HCT116 (cell line): ENCODE measurements around the gene UFL1. TPM values are rescaled to one million over a fixed set of nuclear protein-coding genes. Genes with fewer than 3 reads are reported as not detected.
"Not testable (repeated sequence)": the region's sequence is repeated elsewhere in the genome, so short reads cannot be mapped to it uniquely, and the experiment has no call there.

Experiments
- ATAC-seq: fragments of 200-7000 bp; cut with Tn5 transposase; 2 replicates; pipeline ENCODE4 v1.9.1; 2020; ENCODE audit warnings: mild to moderate bottlenecking, moderate library complexity
- BruUV-seq: library from RNA; stranded (reverse); fragments of 400-500 nt; replicated peaks from 2 replicates; lab custom pipeline; 2021; lab: Mats Ljungman, UMichigan
- CTCF ChIA-PET: fragments of 300-600 bp; sonication (Branson Sonifier 250); formaldehyde crosslinking; loops from one replicate; lab custom pipeline; 2021; ENCODE audit warnings: antibody characterized with exemption; lab: Charles Lee
- POLR2A ChIA-PET: fragments of 300-600, 350-600 bp; sonication (Branson Sonifier 250); formaldehyde crosslinking; loops from one replicate; lab custom pipeline; 2021; ENCODE audit warnings: antibody characterized with exemption; lab: Charles Lee
- RAD21 ChIA-PET, 2 experiments: fragments of 300-600 bp; sonication (Branson Sonifier 250); formaldehyde crosslinking; loops; one replicate each; lab custom pipeline; 2023; ENCODE audit warnings: low total read pairs in 2 of 2; ENCODE audit not compliant: uncharacterized antibody in 2 of 2, unreplicated experiment in 2 of 2, low non-redundant PET in 1 of 2; lab: Charles Lee
- DNase-seq: peaks from one replicate; pipeline ENCODE4 v3.0.0-alpha.2; 2010; ENCODE audit warnings: low read depth, low spot score
- H2AFZ ChIP-seq: fragments of 200-600 bp; shearing (Covaris generic), sonication (generic); 2 replicates; pipeline ENCODE4 v1.6.1; 2017; ENCODE audit warnings: low read depth, mixed run types, mixed read lengths, antibody characterized with exemption, low read length; ENCODE audit not compliant: poor library complexity, severe bottlenecking
- H3K27ac ChIP-seq: 2 replicates; pipeline ENCODE4 v1.5.1; 2012; ENCODE audit warnings: low read depth, low read length
- H3K27me3 ChIP-seq: fragments of 200-600 bp; sonication (generic); 2 replicates; pipeline ENCODE4 v1.6.1; 2016; ENCODE audit warnings: mixed run types, low read length, mixed read lengths; ENCODE audit not compliant: insufficient read depth
- H3K36me3 ChIP-seq, 2 experiments: fragments of 200-500 bp in 1 of 2; fragments of 200-600 bp in 1 of 2; sonication (Bioruptor generic) in 1 of 2; sonication (generic) in 1 of 2; 2 replicates each; pipeline versions ENCODE4 v1.5.1 to v1.6.1; 2014 to 2016; ENCODE audit warnings: low read length in 2 of 2, inconsistent platforms in 1 of 2, mixed read lengths in 1 of 2, mixed run types in 1 of 2; ENCODE audit not compliant: insufficient read depth in 2 of 2, control insufficient read depth in 1 of 2
- H3K4me1 ChIP-seq, 2 experiments: fragments of 200-600 bp in 1 of 2; sonication (generic) in 1 of 2; 2 replicates each; pipeline versions ENCODE4 v1.5.1 to v1.6.1; 2012 to 2017; ENCODE audit warnings: low read length in 2 of 2, inconsistent platforms in 1 of 2, mild to moderate bottlenecking in 1 of 2, mixed read lengths in 1 of 2, mixed run types in 1 of 2, moderate library complexity in 1 of 2; ENCODE audit not compliant: insufficient read depth in 2 of 2, control insufficient read depth in 1 of 2
- H3K4me2 ChIP-seq: fragments of 200-600 bp; sonication (generic); 2 replicates; pipeline ENCODE4 v1.6.1; 2017; ENCODE audit warnings: mixed run types, low read length, mixed read lengths
- H3K4me3 ChIP-seq, 2 experiments: fragments of 200-600 bp in 1 of 2; sonication (generic) in 1 of 2; replicated peaks in 1 of 2; 2 replicates each; pipeline ENCODE4 v1.5.1; 2011 to 2016; ENCODE audit warnings: low read length in 2 of 2, control low read depth in 1 of 2, low read depth in 1 of 2, mild to moderate bottlenecking in 1 of 2, mixed read lengths in 1 of 2, mixed run types in 1 of 2
- H3K79me2 ChIP-seq: fragments of 200-600 bp; sonication (generic); 2 replicates; pipeline ENCODE4 v1.6.1; 2017; ENCODE audit warnings: mild to moderate bottlenecking, mixed run types, low read length, moderate library complexity, mixed read lengths; ENCODE audit not compliant: insufficient read depth
- H3K9ac ChIP-seq: fragments of 200-600 bp; sonication (generic); 2 replicates; pipeline ENCODE4 v1.6.1; 2016; ENCODE audit warnings: low read length, mixed read lengths
- H3K9me2 ChIP-seq: fragments of 200-600 bp; sonication (generic), shearing (Covaris generic); 2 replicates; pipeline ENCODE4 v1.6.1; 2017; ENCODE audit warnings: mixed run types, mild to moderate bottlenecking, moderate library complexity; ENCODE audit not compliant: insufficient read depth
- H3K9me3 ChIP-seq, 2 experiments: fragments of 200-500 bp in 1 of 2; fragments of 200-600 bp in 1 of 2; sonication (Bioruptor generic) in 1 of 2; sonication (generic) in 1 of 2; 2 replicates each; pipeline ENCODE4 v1.6.1; 2014 to 2017; ENCODE audit warnings: low read length in 2 of 2, mixed read lengths in 2 of 2, inconsistent platforms in 1 of 2, low read depth in 1 of 2, mild to moderate bottlenecking in 1 of 2, mixed run types in 1 of 2, moderate library complexity in 1 of 2; ENCODE audit not compliant: control insufficient read depth in 1 of 2, insufficient read depth in 1 of 2
- H4K20me1 ChIP-seq: fragments of 200-600 bp; sonication (generic), shearing (Covaris generic); 2 replicates; pipeline ENCODE4 v1.6.1; 2017; ENCODE audit warnings: mixed run types, mild to moderate bottlenecking, moderate library complexity; ENCODE audit not compliant: insufficient read depth
- CBX3 ChIP-seq: IDR thresholded peaks from 2 replicates; pipeline ENCODE4 v1.6.1; 2012; ENCODE audit warnings: low read depth
- EGR1 ChIP-seq: IDR thresholded peaks from 2 replicates; pipeline ENCODE4 v1.6.1; 2012; ENCODE audit warnings: low read depth
- ELF1 ChIP-seq: IDR thresholded peaks from 2 replicates; pipeline ENCODE4 v1.6.1; 2012; ENCODE audit warnings: low read depth, borderline replicate concordance
- EZH2 ChIP-seq: fragments of 200-600 bp; sonication (generic); IDR thresholded peaks from 2 replicates; pipeline ENCODE4 v1.6.1; 2017; ENCODE audit warnings: antibody characterized with exemption, mixed run types
- EZH2phosphoT487 ChIP-seq: fragments of 200-600 bp; IDR thresholded peaks from 2 replicates; pipeline ENCODE4 v1.6.1; 2018; ENCODE audit warnings: antibody characterized with exemption, borderline replicate concordance
- FOSL1 ChIP-seq: IDR thresholded peaks from 2 replicates; pipeline ENCODE4 v1.6.1; 2012; ENCODE audit warnings: low read depth
- JUND ChIP-seq: IDR thresholded peaks from 2 replicates; pipeline ENCODE4 v1.6.1; 2012
- POLR2A ChIP-seq: IDR thresholded peaks from 2 replicates; pipeline ENCODE4 v1.7.0; 2011; ENCODE audit warnings: borderline replicate concordance; ENCODE audit not compliant: insufficient read depth, insufficient read length; ENCODE audit errors: extremely low read depth
- POLR2AphosphoS5 ChIP-seq: IDR thresholded peaks from 2 replicates; pipeline ENCODE4 v1.6.1; 2011; ENCODE audit warnings: mild to moderate bottlenecking, low read depth, low read length, moderate library complexity
- RAD21 ChIP-seq: IDR thresholded peaks from 2 replicates; pipeline ENCODE4 v1.6.1; 2012; ENCODE audit warnings: low read depth, mild to moderate bottlenecking
- SIN3A ChIP-seq: IDR thresholded peaks from 2 replicates; pipeline ENCODE4 v1.6.1; 2012; ENCODE audit warnings: low read depth
- SP1 ChIP-seq: IDR thresholded peaks from 2 replicates; pipeline ENCODE4 v1.6.1; 2012; ENCODE audit warnings: low read depth
- TCF7L2 ChIP-seq: IDR thresholded peaks from 2 replicates; pipeline ENCODE4 v1.7.0; 2011; ENCODE audit warnings: borderline replicate concordance, inconsistent platforms; ENCODE audit not compliant: insufficient read depth, insufficient read length; ENCODE audit errors: extremely low read depth
- YY1 ChIP-seq: IDR thresholded peaks from 2 replicates; pipeline ENCODE4 v1.6.1; 2011; ENCODE audit warnings: low read length, low read depth, moderate library complexity, mild to moderate bottlenecking; ENCODE audit not compliant: insufficient replicate concordance; ENCODE audit errors: extremely low read depth
- ZFX ChIP-seq: fragments of 450-650 bp; IDR thresholded peaks from 2 replicates; pipeline ENCODE4 v1.6.1; 2017
- ZNF274 ChIP-seq: fragments of 200-500 bp; sonication (Bioruptor generic); IDR thresholded peaks from 2 replicates; pipeline ENCODE4 v1.6.1; 2014; ENCODE audit warnings: mild to moderate bottlenecking, low read depth, low read length, inconsistent platforms
- intact Hi-C: fragments of 100-400 bp; cut with micrococcal nuclease; formaldehyde crosslinking; loops from 2 replicates; pipeline ENCODE4 v1.10.0; 2022
- total RNA-seq: library from RNA; stranded (reverse); gene quantifications from one replicate; pipeline ENCODE4 v1.2.1, GENCODE V29; 2021; ENCODE audit not compliant: unreplicated experiment
- TF ChIP-seq, protein P1 (sequence below): IDR thresholded peaks from 2 replicates; pipeline ENCODE4 v1.6.1; 2012
- TF ChIP-seq, protein P2 (sequence below), 3 experiments: fragments of 200-600 bp in 1 of 3; sonication (generic) in 1 of 3; IDR thresholded peaks in 2 of 3; conservative IDR thresholded peaks in 1 of 3; 2 replicates each; pipeline ENCODE4 v1.5.1; 2012 to 2017; ENCODE audit warnings: low read depth in 2 of 3, low read length in 2 of 3, antibody characterized with exemption in 1 of 3, borderline replicate concordance in 1 of 3, control low read depth in 1 of 3, mild to moderate bottlenecking in 1 of 3, mixed read lengths in 1 of 3, mixed run types in 1 of 3, moderate library complexity in 1 of 3; ENCODE audit not compliant: insufficient read depth in 1 of 3
- TF ChIP-seq, protein P3 (sequence below): IDR thresholded peaks from 2 replicates; pipeline ENCODE4 v1.6.1; 2012; ENCODE audit warnings: low read depth

The UFL1 gene
- total RNA-seq, 1 experiment from 2014 or later = 19.6 TPM

DNA sequence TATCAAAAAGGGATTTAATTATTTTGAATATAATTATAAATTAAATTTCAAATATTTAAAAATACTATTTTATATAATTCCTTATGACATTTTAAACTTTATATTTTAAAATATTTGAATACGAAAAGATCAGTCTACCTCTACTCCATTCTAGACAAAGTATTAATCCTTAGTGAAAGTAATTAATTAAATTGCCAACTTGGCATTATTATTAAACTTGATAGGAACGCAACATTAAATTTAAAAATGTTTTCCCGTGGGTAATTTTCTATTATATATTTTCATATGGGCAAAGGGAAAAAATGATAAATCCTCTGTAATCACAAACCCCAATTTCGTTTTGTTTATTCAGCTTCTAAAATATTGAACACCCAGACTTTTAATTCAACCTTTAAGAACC is 33.0 kb downstream of the UFL1 start:
- no peak overlapping the region for H2AFZ ChIP-seq
- H3K9me3 ChIP-seq = no peaks in the 10 kb centered on the region
- H3K27me3 ChIP-seq = no peaks in the 10 kb centered on the region
- BruUV-seq = no TSS peak
- H3K79me2 ChIP-seq = no peaks in the 10 kb centered on the region
- ChIA-PET RAD21 (no interaction called here), POLR2A (no interaction called here)
- H3K9ac ChIP-seq = no peak overlapping the region
- H3K4me3 ChIP-seq = no peak overlapping the region
- no peaks in the 10 kb centered on the region for H3K4me1 ChIP-seq
- no peak for ATAC-seq
- no peak overlapping the region for H3K4me2 ChIP-seq
- TF ChIP-seq EZH2 (no peak), ZNF274 (no peak), POLR2A (no peak), ZFX (no peak), SP1 (no peak), TCF7L2 (no peak), CBX3 (no peak), EGR1 (no peak), ELF1 (no peak), POLR2AphosphoS5 (no peak), YY1 (no peak), FOSL1 (no peak), JUND (no peak), SIN3A (no peak), EZH2phosphoT487 (no peak), RAD21 (no peak)
- TF ChIP-seq, protein P1, sequence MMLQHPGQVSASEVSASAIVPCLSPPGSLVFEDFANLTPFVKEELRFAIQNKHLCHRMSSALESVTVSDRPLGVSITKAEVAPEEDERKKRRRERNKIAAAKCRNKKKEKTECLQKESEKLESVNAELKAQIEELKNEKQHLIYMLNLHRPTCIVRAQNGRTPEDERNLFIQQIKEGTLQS = no peak
- TF ChIP-seq, protein P2, sequence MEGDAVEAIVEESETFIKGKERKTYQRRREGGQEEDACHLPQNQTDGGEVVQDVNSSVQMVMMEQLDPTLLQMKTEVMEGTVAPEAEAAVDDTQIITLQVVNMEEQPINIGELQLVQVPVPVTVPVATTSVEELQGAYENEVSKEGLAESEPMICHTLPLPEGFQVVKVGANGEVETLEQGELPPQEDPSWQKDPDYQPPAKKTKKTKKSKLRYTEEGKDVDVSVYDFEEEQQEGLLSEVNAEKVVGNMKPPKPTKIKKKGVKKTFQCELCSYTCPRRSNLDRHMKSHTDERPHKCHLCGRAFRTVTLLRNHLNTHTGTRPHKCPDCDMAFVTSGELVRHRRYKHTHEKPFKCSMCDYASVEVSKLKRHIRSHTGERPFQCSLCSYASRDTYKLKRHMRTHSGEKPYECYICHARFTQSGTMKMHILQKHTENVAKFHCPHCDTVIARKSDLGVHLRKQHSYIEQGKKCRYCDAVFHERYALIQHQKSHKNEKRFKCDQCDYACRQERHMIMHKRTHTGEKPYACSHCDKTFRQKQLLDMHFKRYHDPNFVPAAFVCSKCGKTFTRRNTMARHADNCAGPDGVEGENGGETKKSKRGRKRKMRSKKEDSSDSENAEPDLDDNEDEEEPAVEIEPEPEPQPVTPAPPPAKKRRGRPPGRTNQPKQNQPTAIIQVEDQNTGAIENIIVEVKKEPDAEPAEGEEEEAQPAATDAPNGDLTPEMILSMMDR (IDR thresholded peaks at IDR 0.05 in 2 of 3, conservative IDR thresholded peaks at IDR 0.05 in 1 of 3; ENCODE audit: borderline replicate concordance in 1 of 3, insufficient read depth in 1 of 3, low read depth in 2 of 3, low read length in 2 of 3) = no peak
- TF ChIP-seq, protein P3, sequence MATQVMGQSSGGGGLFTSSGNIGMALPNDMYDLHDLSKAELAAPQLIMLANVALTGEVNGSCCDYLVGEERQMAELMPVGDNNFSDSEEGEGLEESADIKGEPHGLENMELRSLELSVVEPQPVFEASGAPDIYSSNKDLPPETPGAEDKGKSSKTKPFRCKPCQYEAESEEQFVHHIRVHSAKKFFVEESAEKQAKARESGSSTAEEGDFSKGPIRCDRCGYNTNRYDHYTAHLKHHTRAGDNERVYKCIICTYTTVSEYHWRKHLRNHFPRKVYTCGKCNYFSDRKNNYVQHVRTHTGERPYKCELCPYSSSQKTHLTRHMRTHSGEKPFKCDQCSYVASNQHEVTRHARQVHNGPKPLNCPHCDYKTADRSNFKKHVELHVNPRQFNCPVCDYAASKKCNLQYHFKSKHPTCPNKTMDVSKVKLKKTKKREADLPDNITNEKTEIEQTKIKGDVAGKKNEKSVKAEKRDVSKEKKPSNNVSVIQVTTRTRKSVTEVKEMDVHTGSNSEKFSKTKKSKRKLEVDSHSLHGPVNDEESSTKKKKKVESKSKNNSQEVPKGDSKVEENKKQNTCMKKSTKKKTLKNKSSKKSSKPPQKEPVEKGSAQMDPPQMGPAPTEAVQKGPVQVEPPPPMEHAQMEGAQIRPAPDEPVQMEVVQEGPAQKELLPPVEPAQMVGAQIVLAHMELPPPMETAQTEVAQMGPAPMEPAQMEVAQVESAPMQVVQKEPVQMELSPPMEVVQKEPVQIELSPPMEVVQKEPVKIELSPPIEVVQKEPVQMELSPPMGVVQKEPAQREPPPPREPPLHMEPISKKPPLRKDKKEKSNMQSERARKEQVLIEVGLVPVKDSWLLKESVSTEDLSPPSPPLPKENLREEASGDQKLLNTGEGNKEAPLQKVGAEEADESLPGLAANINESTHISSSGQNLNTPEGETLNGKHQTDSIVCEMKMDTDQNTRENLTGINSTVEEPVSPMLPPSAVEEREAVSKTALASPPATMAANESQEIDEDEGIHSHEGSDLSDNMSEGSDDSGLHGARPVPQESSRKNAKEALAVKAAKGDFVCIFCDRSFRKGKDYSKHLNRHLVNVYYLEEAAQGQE = no peak
- TF ChIP-seq, all 23 proteins: peak for 0
- Histone ChIP-seq H4K20me1 (no peaks in the 10 kb centered on the region), H3K9me2 (no peaks in the 10 kb centered on the region), H3K27ac (no peak overlapping the region), H3K36me3 (peaks cover 13 to 15% of the 10 kb centered on the region in 2 experiments; a peak in 3 of 4 replicates)
- no peak for DNase-seq
- intact Hi-C loops = no loop called here
- CTCF ChIA-PET = no interaction called here

DNA sequence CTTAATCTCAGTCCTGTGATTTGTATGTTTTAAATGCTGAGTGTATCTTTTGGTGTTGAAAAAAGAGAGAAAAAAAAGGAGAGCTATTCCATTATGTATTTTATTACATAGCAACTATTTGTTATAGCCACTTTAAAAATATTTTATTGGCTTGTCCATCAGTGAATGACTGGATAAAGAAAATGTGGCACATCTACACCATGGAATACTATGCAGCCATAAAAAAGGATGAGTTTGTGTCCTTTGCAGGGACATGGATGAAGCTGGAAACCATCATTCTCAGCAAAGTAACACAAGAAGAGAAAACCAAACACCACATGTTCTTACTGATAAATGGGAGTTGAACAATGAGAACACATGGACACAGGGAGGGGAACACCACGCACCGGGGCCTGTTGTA is 38.1 kb downstream of the UFL1 start:
- H2AFZ ChIP-seq, H3K4me3 ChIP-seq, ATAC-seq, CTCF ChIA-PET, H3K79me2 ChIP-seq, H4K20me1 ChIP-seq, H3K4me2 ChIP-seq, H3K9me3 ChIP-seq, POLR2A ChIA-PET, H3K9ac ChIP-seq, intact Hi-C loops, RAD21 ChIA-PET, H3K36me3 ChIP-seq, H3K27me3 ChIP-seq, H3K27ac ChIP-seq, DNase-seq, H3K9me2 ChIP-seq, H3K4me1 ChIP-seq, BruUV-seq: not testable (repeated sequence)
